GM12878 (cell line): ENCODE data around the gene LMO3. TPM values are rescaled to one million over a fixed set of nuclear protein-coding genes. Genes with fewer than 3 reads are reported as not detected.

ENCODE experiments used
- BCL11A ChIP-seq: IDR thresholded peaks from 2 replicates; pipeline ENCODE4 v1.6.1; 2011; ENCODE audit warnings: low read depth, low read length
- DPF2 ChIP-seq: fragments of 450-650 bp; IDR thresholded peaks from 2 replicates; pipeline ENCODE4 v1.6.1; 2017; ENCODE audit warnings: mild to moderate bottlenecking
- ESRRA ChIP-seq: IDR thresholded peaks from 2 replicates; pipeline ENCODE4 v1.6.1; 2012; ENCODE audit warnings: mild to moderate bottlenecking, low read length, improper control_type of control experiment
- IKZF2 ChIP-seq, 2 experiments: fragments of 450-650 bp; IDR thresholded peaks; 2 replicates each; pipeline ENCODE4 v1.6.1; 2017; ENCODE audit warnings: mild to moderate bottlenecking in 2 of 2, moderate library complexity in 2 of 2
- MTA2 ChIP-seq: fragments of 450-650 bp; IDR thresholded peaks from 2 replicates; pipeline ENCODE4 v1.6.1; 2016; ENCODE audit warnings: low read depth, mild to moderate bottlenecking, moderate library complexity
- RAD51 ChIP-seq: fragments of 450-650 bp; IDR thresholded peaks from 2 replicates; pipeline ENCODE4 v1.6.1; 2016; ENCODE audit warnings: moderate library complexity, mild to moderate bottlenecking, inconsistent platforms
- SPI1 ChIP-seq: IDR thresholded peaks from 2 replicates; pipeline ENCODE4 v1.6.1; 2011; ENCODE audit warnings: low read depth, mild to moderate bottlenecking, low read length, moderate library complexity, borderline replicate concordance; ENCODE audit not compliant: insufficient read depth
- TCF12 ChIP-seq: IDR thresholded peaks from 2 replicates; pipeline ENCODE4 v1.6.1; 2011; ENCODE audit warnings: low read depth, mild to moderate bottlenecking, low read length
- ZNF217 ChIP-seq: fragments of 450-650 bp; IDR thresholded peaks from 2 replicates; pipeline ENCODE4 v1.6.1; 2017; ENCODE audit warnings: antibody characterized with exemption, mild to moderate bottlenecking
- polyA plus RNA-seq, 11 experiments: library from polyadenylated mRNA; depleted of rRNA in 4 of 11; unstranded in 6 of 11; stranded (reverse) in 5 of 11; fragments of >200 nt; fragmentation: Nextera tagmentation in 4 of 11; fragmentation: Illumina TruSeq in 1 of 11; extraction: Ambion mirVana in 4 of 11; extraction: Trizol in 1 of 11; gene quantifications; 1 replicate in 1 of 11; 2 replicates in 10 of 11; pipeline versions ENCODE4 v1.2.1 to v1.2.3, GENCODE V29; 2011 to 2016; ENCODE audit warnings: inconsistent platforms in 2 of 11, missing spikeins in 2 of 11, low read depth in 1 of 11
- total RNA-seq, 4 experiments: library from RNA; depleted of rRNA in 3 of 4; stranded (reverse); fragments of >200 nt in 3 of 4; fragmentation: Illumina TruSeq in 1 of 4; extraction: Trizol in 1 of 4; gene quantifications; 2 replicates each; pipeline versions ENCODE4 v1.2.1 to v1.2.3, GENCODE V29; 2013 to 2021
- TF ChIP-seq, protein P1 (sequence below): IDR thresholded peaks from 2 replicates; pipeline ENCODE4 v1.6.1; 2012; ENCODE audit warnings: improper control_type of control experiment, low read depth, low read length; ENCODE audit not compliant: insufficient replicate concordance
- TF ChIP-seq, protein P2 (sequence below): IDR thresholded peaks from 2 replicates; pipeline ENCODE4 v1.6.1; 2011; ENCODE audit warnings: low read depth, low read length, improper control_type of control experiment, borderline replicate concordance
- TF ChIP-seq, protein P3 (sequence below): fragments of 450-650 bp; IDR thresholded peaks from 2 replicates; pipeline ENCODE4 v1.6.1; 2017; ENCODE audit warnings: mild to moderate bottlenecking, moderate library complexity
- TF ChIP-seq, protein P4 (sequence below): IDR thresholded peaks from 2 replicates; pipeline ENCODE4 v1.6.1; 2011; ENCODE audit warnings: mild to moderate bottlenecking, low read depth, low read length, moderate library complexity; ENCODE audit not compliant: insufficient replicate concordance
- TF ChIP-seq, protein P5 (sequence below): fragments of 450-650 bp; IDR thresholded peaks from 2 replicates; pipeline ENCODE4 v1.6.1; 2016; ENCODE audit warnings: mild to moderate bottlenecking
- TF ChIP-seq, protein P6 (sequence below): fragments of 450-650 bp; IDR thresholded peaks from 2 replicates; pipeline ENCODE4 v1.6.1; 2016; ENCODE audit warnings: mild to moderate bottlenecking

Gene LMO3
- total and polyA plus RNA-seq, 10 of the 15 experiments (the other 5 are each of a cell fraction or from before 2014, with no cell fraction given) = 1.6 to 13.5 (median 1.9) TPM

DNA sequence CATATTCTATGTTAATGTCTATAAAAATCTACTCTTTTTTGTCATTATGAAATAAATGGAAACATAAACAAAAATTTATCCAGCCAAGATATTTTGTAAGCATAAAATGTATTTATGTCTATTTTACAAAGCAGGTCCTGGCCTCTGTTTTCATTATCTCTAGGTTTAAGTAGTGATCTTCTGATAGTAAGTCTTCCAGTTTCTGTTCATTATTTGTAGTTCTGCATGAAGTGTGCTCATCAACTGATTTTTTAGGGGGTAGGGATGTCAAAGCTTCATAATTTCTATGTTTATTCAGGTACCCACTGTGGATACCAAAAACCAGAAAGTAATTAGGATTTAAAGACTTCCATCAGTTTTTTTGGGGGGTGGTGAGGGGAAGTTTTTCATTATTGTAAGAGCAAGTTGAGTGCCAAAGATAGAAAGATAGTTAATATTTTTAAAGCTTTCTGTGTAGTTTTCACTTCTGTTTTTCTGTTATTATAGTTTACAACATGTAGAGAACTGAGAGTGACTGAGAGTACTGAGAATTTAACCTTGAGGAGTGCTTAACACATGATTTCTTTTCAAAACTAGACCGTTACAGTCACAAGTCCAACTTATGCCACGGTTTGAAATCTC is 30.6 kb upstream of the LMO3 start (continued):
- TF ChIP-seq, protein P1, sequence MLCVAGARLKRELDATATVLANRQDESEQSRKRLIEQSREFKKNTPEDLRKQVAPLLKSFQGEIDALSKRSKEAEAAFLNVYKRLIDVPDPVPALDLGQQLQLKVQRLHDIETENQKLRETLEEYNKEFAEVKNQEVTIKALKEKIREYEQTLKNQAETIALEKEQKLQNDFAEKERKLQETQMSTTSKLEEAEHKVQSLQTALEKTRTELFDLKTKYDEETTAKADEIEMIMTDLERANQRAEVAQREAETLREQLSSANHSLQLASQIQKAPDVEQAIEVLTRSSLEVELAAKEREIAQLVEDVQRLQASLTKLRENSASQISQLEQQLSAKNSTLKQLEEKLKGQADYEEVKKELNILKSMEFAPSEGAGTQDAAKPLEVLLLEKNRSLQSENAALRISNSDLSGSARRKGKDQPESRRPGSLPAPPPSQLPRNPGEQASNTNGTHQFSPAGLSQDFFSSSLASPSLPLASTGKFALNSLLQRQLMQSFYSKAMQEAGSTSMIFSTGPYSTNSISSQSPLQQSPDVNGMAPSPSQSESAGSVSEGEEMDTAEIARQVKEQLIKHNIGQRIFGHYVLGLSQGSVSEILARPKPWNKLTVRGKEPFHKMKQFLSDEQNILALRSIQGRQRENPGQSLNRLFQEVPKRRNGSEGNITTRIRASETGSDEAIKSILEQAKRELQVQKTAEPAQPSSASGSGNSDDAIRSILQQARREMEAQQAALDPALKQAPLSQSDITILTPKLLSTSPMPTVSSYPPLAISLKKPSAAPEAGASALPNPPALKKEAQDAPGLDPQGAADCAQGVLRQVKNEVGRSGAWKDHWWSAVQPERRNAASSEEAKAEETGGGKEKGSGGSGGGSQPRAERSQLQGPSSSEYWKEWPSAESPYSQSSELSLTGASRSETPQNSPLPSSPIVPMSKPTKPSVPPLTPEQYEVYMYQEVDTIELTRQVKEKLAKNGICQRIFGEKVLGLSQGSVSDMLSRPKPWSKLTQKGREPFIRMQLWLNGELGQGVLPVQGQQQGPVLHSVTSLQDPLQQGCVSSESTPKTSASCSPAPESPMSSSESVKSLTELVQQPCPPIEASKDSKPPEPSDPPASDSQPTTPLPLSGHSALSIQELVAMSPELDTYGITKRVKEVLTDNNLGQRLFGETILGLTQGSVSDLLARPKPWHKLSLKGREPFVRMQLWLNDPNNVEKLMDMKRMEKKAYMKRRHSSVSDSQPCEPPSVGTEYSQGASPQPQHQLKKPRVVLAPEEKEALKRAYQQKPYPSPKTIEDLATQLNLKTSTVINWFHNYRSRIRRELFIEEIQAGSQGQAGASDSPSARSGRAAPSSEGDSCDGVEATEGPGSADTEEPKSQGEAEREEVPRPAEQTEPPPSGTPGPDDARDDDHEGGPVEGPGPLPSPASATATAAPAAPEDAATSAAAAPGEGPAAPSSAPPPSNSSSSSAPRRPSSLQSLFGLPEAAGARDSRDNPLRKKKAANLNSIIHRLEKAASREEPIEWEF = peak; percentile 17
- TF ChIP-seq SPI1 (peak; percentile 75), IKZF2 (IDR thresholded peaks at IDR 0.05) (peak; percentile 86 to 89), ZNF217 (peak; percentile 92; the same call in 1 of the 2 replicates), TCF12 (no peak), MTA2 (peak; percentile 92), RAD51 (peak; percentile 77), ESRRA (peak; percentile 68; the same call in 1 of the 2 replicates), DPF2 (peak; percentile 81), BCL11A (0 out of 2 replicates have a peak, but pooled peaks have one; percentile 12)
- TF ChIP-seq, protein P2, sequence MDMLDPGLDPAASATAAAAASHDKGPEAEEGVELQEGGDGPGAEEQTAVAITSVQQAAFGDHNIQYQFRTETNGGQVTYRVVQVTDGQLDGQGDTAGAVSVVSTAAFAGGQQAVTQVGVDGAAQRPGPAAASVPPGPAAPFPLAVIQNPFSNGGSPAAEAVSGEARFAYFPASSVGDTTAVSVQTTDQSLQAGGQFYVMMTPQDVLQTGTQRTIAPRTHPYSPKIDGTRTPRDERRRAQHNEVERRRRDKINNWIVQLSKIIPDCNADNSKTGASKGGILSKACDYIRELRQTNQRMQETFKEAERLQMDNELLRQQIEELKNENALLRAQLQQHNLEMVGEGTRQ = no peak
- TF ChIP-seq, protein P3, sequence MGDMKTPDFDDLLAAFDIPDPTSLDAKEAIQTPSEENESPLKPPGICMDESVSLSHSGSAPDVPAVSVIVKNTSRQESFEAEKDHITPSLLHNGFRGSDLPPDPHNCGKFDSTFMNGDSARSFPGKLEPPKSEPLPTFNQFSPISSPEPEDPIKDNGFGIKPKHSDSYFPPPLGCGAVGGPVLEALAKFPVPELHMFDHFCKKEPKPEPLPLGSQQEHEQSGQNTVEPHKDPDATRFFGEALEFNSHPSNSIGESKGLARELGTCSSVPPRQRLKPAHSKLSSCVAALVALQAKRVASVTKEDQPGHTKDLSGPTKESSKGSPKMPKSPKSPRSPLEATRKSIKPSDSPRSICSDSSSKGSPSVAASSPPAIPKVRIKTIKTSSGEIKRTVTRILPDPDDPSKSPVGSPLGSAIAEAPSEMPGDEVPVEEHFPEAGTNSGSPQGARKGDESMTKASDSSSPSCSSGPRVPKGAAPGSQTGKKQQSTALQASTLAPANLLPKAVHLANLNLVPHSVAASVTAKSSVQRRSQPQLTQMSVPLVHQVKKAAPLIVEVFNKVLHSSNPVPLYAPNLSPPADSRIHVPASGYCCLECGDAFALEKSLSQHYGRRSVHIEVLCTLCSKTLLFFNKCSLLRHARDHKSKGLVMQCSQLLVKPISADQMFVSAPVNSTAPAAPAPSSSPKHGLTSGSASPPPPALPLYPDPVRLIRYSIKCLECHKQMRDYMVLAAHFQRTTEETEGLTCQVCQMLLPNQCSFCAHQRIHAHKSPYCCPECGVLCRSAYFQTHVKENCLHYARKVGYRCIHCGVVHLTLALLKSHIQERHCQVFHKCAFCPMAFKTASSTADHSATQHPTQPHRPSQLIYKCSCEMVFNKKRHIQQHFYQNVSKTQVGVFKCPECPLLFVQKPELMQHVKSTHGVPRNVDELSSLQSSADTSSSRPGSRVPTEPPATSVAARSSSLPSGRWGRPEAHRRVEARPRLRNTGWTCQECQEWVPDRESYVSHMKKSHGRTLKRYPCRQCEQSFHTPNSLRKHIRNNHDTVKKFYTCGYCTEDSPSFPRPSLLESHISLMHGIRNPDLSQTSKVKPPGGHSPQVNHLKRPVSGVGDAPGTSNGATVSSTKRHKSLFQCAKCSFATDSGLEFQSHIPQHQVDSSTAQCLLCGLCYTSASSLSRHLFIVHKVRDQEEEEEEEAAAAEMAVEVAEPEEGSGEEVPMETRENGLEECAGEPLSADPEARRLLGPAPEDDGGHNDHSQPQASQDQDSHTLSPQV = no peak; the same call in 1 of the 2 replicates
- TF ChIP-seq, protein P4, sequence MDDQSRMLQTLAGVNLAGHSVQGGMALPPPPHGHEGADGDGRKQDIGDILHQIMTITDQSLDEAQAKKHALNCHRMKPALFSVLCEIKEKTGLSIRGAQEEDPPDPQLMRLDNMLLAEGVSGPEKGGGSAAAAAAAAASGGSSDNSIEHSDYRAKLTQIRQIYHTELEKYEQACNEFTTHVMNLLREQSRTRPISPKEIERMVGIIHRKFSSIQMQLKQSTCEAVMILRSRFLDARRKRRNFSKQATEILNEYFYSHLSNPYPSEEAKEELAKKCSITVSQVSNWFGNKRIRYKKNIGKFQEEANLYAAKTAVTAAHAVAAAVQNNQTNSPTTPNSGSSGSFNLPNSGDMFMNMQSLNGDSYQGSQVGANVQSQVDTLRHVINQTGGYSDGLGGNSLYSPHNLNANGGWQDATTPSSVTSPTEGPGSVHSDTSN = no peak
- TF ChIP-seq, protein P5, sequence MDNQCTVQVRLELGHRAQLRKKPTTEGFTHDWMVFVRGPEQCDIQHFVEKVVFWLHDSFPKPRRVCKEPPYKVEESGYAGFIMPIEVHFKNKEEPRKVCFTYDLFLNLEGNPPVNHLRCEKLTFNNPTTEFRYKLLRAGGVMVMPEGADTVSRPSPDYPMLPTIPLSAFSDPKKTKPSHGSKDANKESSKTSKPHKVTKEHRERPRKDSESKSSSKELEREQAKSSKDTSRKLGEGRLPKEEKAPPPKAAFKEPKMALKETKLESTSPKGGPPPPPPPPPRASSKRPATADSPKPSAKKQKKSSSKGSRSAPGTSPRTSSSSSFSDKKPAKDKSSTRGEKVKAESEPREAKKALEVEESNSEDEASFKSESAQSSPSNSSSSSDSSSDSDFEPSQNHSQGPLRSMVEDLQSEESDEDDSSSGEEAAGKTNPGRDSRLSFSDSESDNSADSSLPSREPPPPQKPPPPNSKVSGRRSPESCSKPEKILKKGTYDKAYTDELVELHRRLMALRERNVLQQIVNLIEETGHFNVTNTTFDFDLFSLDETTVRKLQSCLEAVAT = 0 out of 2 replicates have a peak, but pooled peaks have one; percentile 47
- TF ChIP-seq, protein P6, sequence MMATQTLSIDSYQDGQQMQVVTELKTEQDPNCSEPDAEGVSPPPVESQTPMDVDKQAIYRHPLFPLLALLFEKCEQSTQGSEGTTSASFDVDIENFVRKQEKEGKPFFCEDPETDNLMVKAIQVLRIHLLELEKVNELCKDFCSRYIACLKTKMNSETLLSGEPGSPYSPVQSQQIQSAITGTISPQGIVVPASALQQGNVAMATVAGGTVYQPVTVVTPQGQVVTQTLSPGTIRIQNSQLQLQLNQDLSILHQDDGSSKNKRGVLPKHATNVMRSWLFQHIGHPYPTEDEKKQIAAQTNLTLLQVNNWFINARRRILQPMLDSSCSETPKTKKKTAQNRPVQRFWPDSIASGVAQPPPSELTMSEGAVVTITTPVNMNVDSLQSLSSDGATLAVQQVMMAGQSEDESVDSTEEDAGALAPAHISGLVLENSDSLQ = peak; percentile 27; the same call in 1 of the 2 replicates
